ENCODE measurements around the gene PLIN1.

DNA sequence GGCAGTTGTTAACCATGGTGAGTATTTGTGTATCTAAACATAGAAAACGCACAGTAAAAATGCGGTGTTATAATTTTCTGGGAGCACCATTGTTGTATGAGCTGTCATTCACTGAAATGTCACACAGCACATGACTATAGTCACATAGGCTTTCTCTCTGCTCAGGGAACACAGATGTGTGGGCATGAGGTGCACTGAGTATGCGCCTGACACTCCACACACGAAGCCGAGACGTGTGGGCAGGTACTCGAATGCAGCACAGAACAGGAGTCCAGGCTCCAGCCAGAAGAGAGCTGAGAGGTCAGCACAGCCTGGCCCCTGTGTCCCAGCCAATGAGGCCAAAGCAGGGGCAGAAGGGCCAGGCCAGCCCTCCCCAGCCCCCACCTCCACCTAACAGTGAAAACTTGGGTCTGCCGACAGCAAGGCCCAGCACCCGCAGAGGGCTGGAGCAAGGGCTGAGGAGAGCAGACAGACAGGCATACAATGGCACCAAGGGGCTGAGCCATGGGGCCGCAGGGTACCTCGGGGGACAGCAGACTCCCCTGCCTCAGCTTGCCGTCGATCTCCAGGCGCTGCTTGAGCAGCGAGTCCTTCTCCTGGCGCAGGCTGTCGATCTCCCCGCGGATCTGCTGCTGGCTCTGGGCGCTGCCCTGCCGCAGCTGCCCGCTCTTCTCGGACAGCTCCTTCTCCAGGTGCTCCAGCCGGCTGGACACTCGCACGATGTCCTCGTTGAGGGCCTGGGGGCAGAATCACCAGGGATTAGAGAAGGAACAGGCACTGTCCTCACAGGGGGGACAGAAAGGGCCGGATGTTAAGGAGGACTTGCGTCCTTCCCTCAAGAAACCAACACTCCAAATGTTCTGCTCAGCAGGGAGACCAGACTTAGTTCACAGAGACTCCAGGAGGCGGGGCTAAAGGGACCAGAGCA lies 47.9 kb downstream of the PLIN1 start:
- TF ChIP-seq THRA (IDR thresholded peaks at IDR 0.05) = no peak
- TF ChIP-seq, protein P1, sequence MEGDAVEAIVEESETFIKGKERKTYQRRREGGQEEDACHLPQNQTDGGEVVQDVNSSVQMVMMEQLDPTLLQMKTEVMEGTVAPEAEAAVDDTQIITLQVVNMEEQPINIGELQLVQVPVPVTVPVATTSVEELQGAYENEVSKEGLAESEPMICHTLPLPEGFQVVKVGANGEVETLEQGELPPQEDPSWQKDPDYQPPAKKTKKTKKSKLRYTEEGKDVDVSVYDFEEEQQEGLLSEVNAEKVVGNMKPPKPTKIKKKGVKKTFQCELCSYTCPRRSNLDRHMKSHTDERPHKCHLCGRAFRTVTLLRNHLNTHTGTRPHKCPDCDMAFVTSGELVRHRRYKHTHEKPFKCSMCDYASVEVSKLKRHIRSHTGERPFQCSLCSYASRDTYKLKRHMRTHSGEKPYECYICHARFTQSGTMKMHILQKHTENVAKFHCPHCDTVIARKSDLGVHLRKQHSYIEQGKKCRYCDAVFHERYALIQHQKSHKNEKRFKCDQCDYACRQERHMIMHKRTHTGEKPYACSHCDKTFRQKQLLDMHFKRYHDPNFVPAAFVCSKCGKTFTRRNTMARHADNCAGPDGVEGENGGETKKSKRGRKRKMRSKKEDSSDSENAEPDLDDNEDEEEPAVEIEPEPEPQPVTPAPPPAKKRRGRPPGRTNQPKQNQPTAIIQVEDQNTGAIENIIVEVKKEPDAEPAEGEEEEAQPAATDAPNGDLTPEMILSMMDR (IDR thresholded peaks at IDR 0.05 in 2 of 3, conservative IDR thresholded peaks at IDR 0.05 in 1 of 3; ENCODE audit: insufficient read depth in 2 of 3, low read depth in 1 of 3, low read length in 3 of 3) = no peak
